BJ (cell line): ENCODE measurements around the gene GPX6. TPM values are rescaled to one million over a fixed set of nuclear protein-coding genes. Genes with fewer than 3 reads are reported as not detected.
"Not testable (repeated sequence)": the region's sequence is repeated elsewhere in the genome, so short reads cannot be mapped to it uniquely, and the experiment has no call there.

Experiments
- CTCF ChIA-PET: fragments of 350-600 bp; formaldehyde crosslinking; extraction: SDS; loops from one replicate; lab custom pipeline; 2021; ENCODE audit warnings: antibody characterized with exemption, inconsistent platforms; lab: Yijun Ruan, JAX
- POLR2A ChIA-PET: fragments of 300-600 bp; sonication (Branson Sonifier 250); formaldehyde crosslinking; extraction: SDS; loops from one replicate; lab custom pipeline; 2021; ENCODE audit warnings: antibody characterized with exemption; lab: Charles Lee
- DNase-seq: peaks from one replicate; pipeline ENCODE4 v3.0.0-alpha.2; 2011; ENCODE audit warnings: low read depth
- H3K27me3 ChIP-seq: 2 replicates; pipeline ENCODE4 v1.6.0; 2011; ENCODE audit warnings: low read length; ENCODE audit not compliant: control insufficient read depth, insufficient read depth
- H3K36me3 ChIP-seq: 2 replicates; pipeline ENCODE4 v1.5.1; 2011; ENCODE audit warnings: low read length; ENCODE audit not compliant: control insufficient read depth, insufficient read depth
- H3K4me3 ChIP-seq: 2 replicates; pipeline ENCODE4 v1.5.1; 2011; ENCODE audit warnings: low read depth, mild to moderate bottlenecking, control low read depth, low read length
- polyA plus RNA-seq: library from polyadenylated mRNA; depleted of rRNA; stranded (reverse); fragments of >200 nt; gene quantifications from 2 replicates; pipeline ENCODE4 v1.2.3, GENCODE V29; 2011; rRNA removed
- TF ChIP-seq, protein P1 (sequence below): IDR thresholded peaks from 2 replicates; pipeline ENCODE4 v1.5.1; 2011; ENCODE audit warnings: low read depth, mild to moderate bottlenecking, control low read depth, inconsistent platforms, low read length, moderate library complexity; ENCODE audit not compliant: insufficient read depth

The GPX6 gene
- polyA plus RNA-seq, 1 experiment = not detected

DNA sequence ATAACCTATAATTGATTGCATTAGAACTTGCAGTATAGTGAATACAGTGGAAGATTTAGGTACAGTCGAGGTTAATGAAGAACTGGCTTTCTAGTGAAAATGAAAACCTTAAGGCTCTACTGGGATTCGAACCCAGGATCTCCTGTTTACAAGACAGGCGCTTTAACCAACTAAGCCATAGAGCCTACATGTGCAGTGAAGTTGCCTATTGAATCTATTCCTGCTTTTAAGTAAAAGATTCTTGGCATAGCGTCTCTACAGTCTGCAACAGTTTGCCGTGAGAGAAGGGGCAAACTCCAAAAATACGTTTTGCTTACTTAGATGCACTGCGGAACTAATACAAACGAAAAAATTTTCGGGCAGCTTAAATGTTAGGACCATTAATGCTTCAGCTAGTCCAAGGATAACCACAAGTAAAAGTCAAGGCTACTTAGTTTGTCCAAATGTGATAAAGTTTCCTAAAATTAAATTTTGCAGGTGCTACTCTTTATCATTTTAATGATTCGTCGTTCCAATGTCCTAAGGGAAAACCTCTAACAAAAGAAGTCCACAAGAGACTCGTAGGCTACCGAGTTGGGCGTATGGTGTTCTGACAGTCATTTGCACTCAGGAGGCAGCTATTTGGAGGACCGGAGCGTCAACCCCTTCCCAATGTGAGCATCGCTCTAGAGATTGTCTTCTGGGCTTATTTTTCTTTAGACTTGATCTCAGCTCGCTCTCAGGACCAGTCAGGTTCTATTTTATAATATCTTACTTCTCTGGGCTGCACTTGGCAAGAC, 41.0 kb downstream of the GPX6 start:
- no peaks in the 10 kb centered on the region for H3K36me3 ChIP-seq
- peaks cover 2% of the 10 kb centered on the region for H3K27me3 ChIP-seq
- TF ChIP-seq, protein P1, sequence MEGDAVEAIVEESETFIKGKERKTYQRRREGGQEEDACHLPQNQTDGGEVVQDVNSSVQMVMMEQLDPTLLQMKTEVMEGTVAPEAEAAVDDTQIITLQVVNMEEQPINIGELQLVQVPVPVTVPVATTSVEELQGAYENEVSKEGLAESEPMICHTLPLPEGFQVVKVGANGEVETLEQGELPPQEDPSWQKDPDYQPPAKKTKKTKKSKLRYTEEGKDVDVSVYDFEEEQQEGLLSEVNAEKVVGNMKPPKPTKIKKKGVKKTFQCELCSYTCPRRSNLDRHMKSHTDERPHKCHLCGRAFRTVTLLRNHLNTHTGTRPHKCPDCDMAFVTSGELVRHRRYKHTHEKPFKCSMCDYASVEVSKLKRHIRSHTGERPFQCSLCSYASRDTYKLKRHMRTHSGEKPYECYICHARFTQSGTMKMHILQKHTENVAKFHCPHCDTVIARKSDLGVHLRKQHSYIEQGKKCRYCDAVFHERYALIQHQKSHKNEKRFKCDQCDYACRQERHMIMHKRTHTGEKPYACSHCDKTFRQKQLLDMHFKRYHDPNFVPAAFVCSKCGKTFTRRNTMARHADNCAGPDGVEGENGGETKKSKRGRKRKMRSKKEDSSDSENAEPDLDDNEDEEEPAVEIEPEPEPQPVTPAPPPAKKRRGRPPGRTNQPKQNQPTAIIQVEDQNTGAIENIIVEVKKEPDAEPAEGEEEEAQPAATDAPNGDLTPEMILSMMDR = no peak
- DNase-seq = peak; percentile 41
- ChIA-PET CTCF (interaction anchor here (1.5 kb wide), 1 partner anchor 77 kb away, joined by 3 read pairs; no protein-coding TSS in a partner anchor), POLR2A (no interaction called here)
- peak overlapping the region; percentile 37 for H3K4me3 ChIP-seq

DNA sequence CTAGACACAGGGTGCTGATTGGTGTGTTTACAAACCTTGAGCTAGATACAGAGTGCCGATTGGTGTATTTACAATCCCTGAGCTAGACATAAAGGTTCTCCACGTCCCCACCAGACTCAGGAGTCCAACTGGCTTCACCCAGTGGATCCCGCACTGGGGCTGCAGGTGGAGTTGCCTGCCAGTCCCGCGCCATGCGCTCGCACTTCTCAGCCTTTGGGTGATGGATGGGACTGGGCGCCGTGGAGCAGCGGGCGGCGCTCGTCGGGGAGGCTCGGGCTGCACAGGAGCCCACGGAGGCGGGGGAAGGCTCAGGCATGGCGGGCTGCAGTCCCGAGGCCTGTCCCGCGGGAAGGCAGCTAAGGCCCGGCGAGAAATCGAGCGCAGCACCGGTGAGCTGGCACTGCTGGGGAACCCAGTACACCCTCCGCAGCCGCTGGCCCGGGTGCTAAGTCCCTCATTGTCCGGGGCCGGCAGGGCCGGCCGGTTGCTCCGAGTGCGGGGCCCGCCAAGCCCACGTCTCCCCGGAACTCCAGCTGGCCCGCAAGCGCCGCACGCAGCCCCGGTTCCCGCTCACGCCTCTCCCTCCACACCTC, 46.3 kb downstream of the GPX6 start:
- H3K27me3 ChIP-seq, DNase-seq, POLR2A ChIA-PET, CTCF ChIA-PET, H3K36me3 ChIP-seq, H3K4me3 ChIP-seq: not testable (repeated sequence)

DNA sequence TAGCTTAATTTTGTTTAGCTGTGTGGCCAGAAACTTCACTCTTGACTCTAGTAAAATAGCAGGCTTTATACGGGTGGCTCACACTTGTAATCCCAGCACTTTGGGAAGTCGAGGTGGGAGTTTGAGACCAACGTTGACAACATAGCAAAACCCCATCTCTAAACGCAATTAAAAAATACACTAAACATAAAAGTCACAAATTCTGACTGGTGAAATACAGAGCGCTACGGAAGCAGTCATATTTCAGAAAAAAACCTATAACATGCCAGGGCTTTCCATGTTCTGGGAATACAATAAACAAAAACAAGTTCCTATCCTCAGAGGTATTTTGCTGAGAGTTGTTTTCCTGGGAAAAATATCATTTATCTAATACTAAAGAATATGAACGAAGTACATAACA, 47.5 kb downstream of the GPX6 start:
- no peak for DNase-seq
- Histone ChIP-seq H3K36me3 (no peaks in the 10 kb centered on the region), H3K4me3 (no peak overlapping the region), H3K27me3 (no peaks in the 10 kb centered on the region)
- ChIA-PET CTCF (no interaction called here), POLR2A (interaction anchor here (0.6 kb wide), 1 partner anchor 156 kb away, joined by 8 read pairs; no protein-coding TSS in a partner anchor)
- TF ChIP-seq, protein P1 = no peak

DNA sequence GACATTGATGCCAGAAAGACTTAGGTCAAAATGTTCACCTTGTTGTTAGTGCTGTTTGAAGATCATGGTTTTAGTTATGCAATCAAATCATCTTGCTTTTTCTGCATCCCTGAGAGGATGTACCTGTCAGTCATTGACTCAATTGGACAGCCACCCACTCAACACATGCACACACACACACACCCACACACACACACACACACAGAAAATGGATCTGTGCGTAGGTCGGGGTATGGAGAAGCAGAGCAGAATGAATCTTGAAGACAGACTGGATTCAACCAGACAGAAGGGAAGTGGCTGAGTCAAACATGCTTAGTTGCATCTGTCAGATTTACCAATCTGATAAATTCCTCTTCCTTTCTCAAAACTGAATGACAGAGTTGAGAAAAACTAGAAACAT, 53.2 kb downstream of the GPX6 start:
- no peak for DNase-seq
- ChIA-PET CTCF (no interaction called here), POLR2A (no interaction called here)
- Histone ChIP-seq H3K36me3 (no peaks in the 10 kb centered on the region), H3K27me3 (no peaks in the 10 kb centered on the region), H3K4me3 (no peak overlapping the region)
- TF ChIP-seq, protein P1 = no peak

GRCh38 chr6:28458568-28458967, 57.0 kb downstream of the GPX6 start:
- DNase-seq = no peak
- POLR2A ChIA-PET = interaction anchor here (0.8 kb wide), 1 partner anchor 123 kb away, joined by 3 read pairs; no protein-coding TSS in a partner anchor
- no peak overlapping the region for H3K4me3 ChIP-seq
- TF ChIP-seq, protein P1 = no peak
- H3K27me3 ChIP-seq = no peaks in the 10 kb centered on the region; the same call in 1 of the 2 replicates
- CTCF ChIA-PET = no interaction called here
- H3K36me3 ChIP-seq = no peaks in the 10 kb centered on the region

Other genes with a start within 250 kb of the GPX6 start
- 14.6 and 19.5 TPM in 2 replicates for gene ZSCAN26, start 248.7 kb downstream of the GPX6 start, polyA plus RNA-seq
- 3.1 and 3.4 TPM in 2 replicates for gene PGBD1, start 234.2 kb downstream of the GPX6 start, polyA plus RNA-seq
- 1.7 and 1.9 TPM in 2 replicates for gene ZSCAN31, start 179.6 kb downstream of the GPX6 start, polyA plus RNA-seq
- 2.1 and 2.9 TPM in 2 replicates for gene ZKSCAN3, start 165.8 kb downstream of the GPX6 start, polyA plus RNA-seq
- 2.2 and 2.9 TPM in 2 replicates for gene ZSCAN12, start 116.0 kb downstream of the GPX6 start, polyA plus RNA-seq
- 1.8 and 2.3 TPM in 2 replicates for gene ZSCAN23, start 72.3 kb downstream of the GPX6 start, polyA plus RNA-seq
- not detected in 2 replicates for gene GPX5, start 10.1 kb upstream of the GPX6 start, polyA plus RNA-seq